HG03064 (cell line): ENCODE results near the gene MAST3.

Source experiments
- ATAC-seq: cut with Tn5 transposase; IDR thresholded peaks from one replicate; pipeline ENCODE4 v1.9.1; 2021; ENCODE audit warnings: low read depth; ENCODE audit not compliant: unreplicated experiment

Gene MAST3

DNA sequence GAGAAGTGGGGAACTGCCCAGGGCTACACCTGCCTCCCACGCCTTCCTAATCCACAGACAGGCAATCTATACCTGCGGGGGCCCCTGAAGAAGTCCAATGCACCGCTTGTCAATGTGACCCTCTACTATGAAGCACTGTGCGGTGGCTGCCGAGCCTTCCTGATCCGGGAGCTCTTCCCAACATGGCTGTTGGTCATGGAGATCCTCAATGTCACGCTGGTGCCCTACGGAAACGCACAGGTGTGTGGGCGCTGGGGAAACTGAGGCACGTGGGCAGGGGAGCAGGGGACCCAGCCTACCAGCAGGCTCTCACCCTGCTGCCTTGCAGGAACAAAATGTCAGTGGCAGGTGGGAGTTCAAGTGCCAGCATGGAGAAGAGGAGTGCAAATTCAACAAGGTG is 77.4 kb downstream of the MAST3 start:
- no peak for ATAC-seq

DNA sequence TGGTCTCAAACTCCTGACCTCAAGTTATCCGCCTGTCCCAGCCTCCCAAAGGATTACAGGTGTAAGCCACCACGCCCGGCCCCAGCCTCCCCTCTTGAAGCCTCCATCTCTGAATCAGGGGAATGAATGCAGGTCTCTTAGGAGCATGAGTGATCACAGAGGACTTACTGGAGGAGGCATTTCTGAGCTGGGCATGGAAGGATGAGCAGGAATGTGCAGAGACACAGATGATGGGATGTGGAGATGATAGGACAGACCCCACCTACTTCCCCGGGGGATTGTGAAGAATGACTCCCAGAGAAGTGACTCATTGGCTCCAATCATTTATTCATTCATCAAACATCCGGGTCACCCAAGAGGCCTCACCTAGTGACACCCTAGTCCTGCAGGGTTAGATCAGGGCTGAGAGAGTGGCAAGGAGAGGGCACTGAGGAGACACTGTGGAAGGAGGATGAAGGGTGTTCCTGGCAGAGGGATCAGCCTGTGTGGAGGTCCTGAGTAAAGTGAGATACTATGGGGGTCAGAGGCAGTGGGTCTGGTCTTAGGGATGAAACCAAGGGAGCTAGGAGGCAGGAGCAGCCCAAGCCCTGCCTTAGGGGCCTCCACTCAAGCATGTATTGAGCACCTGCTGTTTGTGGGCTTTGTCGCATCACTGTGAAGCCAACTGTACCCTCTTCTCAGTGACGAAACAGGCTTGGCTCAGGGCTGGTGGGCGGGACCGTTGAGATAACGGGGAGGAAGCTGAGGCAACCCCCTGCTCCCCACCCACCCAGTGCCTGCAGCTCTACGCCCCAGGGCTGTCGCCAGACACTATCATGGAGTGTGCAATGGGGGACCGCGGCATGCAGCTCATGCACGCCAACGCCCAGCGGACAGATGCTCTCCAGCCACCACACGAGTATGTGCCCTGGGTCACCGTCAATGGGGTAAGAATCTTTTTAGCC is 79.1 kb downstream of the MAST3 start:
- no peak for ATAC-seq

DNA sequence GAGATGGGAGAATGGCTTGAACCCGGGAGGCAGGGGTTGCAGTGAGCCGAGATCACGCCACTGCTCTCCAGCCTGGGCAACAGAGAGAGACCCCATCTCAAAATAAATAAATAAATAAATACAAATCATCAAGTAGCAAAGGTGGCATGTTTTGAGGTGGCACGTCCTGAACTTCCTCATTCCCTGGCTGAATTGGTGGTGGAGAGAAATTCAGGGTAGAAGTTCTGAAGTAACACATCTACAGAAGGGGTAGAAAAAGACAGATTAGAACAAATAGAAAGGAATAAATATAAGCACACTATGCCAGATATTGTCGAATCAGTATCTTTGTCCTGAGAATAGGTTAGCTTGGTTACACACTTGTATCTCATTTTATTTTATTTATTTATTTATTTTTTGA is 82.4 kb downstream of the MAST3 start:
- no peak for ATAC-seq

DNA sequence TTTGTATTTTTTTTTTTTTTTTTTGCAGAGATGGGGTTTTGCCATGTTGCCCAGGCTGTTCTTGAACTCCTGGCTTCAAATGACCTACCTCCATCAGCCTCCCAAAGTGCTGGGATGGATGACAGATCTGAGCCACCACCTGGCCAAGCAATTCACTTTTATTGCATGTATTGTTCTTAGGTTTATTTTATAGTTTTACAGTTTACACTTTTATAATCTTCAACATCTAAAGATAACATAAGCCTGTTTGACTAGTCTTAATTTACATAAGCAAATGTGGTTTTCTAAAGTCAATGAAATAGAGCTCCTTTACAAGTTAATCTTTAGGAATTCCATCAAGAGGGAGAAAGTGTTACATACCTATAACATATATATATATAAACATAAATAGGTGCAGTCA is 86.0 kb downstream of the MAST3 start:
- no peak for ATAC-seq

DNA sequence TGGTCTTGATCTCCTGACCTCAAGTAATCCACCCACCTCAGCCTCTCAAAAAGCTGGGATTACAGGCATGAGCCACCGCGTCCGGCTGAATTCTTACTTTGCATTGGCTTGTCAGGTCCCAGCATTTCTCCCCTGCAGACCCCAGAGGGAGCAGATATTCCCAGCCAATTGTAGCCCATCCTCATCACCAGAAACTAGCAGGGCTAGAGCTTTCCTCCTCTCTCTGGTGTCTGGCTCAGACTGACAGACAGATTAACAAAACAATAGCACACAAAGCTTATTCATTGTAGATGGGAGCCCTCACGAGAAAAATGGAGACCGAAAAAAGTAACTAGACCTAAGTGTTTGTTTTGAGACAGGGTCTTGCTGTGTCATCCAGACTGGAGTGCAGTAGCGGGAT is 88.0 kb downstream of the MAST3 start:
- no peak for ATAC-seq

DNA sequence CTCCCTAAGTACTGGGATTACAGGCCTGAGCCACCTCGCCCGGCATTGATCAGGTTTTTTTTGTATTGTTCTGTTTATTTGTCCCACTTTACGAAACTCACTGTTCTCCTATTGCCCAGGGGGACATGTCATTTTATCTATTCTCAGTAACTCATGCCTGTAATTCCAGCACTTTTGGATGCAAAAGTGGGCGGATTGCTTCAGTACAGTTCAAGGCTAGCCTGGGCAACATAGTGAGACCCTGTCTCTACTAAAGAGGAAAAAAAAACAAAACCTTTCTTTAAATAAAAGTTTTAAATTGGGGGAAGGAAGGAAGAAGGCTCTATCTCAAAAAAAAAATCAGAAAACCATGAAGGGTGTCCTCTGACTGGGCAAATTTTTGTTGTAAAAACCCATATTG is 92.7 kb downstream of the MAST3 start:
- no peak for ATAC-seq

DNA sequence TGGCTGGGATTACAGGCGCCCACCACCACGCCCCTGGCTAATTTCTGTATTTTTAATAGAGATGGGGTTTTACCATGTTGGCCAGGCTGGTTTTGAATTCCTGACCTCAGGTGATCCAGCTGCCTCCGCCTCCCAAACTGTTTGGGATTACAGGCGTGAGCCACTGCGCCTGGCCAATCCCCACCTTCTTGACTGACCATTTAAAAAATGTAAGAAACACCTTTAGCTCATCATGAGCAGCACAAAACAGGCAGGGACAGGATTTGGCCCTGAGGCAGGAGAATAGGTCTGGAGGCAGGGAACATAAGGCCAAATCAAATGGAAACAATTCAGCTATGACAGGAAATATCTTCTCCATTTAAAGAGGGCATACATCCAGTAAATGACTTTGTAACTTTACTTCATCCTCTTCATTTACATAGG is 94.1 kb downstream of the MAST3 start:
- no peak for ATAC-seq

DNA sequence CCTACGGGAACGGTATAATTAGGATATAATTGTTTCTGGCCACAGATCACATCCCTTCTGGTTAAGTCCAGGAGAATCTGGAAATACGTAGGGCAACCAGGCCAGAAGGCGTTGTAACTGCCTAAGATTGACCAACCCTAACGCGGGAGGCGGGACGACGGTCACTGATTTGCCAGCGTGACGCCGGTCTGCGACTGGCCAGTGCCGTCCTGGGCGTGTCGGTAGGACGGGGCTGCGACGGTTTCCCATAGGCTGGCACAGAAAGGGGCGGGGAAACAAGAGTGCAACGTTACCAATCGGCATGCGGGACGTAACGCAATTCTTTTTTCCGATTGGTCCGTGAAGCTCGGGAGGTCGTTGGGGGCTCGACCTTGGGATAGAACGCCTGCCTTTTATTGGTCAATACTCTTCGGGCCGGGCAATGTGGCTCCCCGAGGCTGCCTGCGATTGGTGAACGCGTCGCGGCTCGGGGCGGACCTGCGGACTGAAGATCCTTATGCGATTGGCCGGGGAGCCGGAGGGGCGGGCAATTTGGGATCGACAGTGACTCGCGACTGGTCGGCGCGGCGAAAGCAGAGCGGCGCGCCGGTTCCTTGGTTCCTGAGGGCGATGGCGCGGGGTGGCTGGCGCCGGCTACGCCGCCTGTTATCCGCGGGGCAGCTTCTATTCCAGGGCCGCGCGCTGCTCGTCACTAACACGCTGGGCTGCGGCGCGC is 95.3 kb downstream of the MAST3 start, which contains the start of gene MPV17L2:
MPV17L2 (plus strand) TSS at position 546 of the 715 bp plus-strand sequence; CDS start at position 610, 64 bp downstream.
- peak; percentile 71 for ATAC-seq

DNA sequence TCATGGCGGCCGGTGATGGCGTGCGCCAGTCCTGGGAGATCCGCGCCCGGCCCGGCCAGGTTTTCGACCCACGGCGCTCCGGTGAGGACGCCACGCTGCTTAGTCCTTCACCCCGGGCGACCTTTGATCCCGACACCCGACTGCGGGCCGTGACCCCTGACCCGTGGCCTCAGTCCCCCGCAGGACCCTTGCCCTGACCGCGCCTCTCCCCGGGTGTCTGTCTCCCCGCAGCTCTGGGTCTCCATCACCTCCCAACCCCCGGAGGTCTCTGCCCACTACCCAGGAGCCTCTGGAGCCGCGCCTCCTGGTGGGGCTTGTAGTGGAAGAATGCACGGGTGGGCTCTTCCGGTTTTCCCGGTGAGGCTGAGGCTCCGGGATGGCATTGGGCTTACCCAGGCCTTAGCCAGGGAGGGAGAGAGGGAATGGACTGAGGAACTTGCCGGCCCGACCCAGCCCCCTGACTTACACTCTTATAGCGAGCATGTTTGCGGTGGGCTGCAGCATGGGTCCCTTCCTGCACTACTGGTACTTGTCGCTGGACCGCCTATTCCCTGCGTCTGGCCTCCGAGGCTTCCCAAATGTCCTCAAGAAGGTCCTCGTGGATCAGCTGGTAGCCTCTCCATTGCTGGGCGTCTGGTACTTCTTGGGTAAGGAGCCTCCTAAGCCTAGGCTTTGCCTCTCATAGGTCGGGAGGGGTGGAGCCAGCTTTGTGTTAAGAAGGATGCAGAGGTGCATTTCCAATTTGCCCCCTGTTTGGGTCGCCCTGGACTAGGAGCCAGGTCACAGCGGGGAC is 96.0 kb downstream of the MAST3 start:
- peak; percentile 14 for ATAC-seq

DNA sequence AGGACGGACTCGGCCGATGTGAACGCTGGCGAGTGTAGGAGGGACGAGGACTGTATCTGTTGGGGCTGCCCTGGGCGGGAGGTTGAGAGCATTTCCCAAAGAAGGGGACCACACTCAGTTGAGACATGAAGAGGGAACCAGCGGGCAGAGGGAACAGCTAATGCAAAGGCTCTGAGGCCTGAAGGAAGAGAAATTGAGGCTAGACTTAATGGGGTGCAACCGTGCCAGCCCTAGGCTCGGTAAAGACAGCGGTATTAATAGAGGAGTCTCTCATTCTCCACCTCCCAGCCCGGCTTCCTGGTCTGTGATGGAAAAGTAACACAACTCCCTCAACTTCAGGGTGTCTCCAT is 96.6 kb downstream of the MAST3 start:
- no peak for ATAC-seq

DNA sequence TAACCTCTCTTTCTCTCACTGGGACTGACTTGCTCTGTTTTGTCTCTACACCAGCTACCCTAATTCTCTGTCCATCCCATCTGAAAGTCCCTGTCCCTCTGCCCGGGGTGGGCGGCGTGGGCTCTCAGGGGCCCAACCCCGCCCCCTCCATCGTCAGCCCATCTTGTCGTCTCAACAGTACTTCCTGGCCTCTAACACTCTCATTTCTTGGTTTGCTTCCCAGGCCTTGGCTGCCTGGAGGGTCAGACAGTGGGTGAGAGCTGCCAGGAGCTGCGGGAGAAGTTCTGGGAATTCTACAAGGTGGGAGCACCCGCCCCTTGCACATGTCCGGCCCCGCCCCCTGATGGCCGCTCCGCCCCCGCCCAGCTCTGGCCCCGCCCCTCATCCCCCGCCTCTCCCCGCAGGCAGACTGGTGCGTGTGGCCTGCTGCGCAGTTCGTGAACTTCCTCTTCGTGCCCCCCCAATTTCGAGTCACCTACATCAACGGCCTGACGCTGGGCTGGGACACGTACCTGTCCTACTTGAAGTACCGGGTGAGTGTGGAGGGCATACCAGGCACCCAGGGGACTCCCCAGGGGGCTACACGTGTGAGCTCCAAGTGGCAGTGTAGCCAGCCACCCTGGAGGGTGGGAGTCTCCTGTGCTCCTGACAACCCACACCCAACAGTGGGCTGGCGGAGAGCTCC is 97.1 kb downstream of the MAST3 start:
- ATAC-seq: no peak

DNA sequence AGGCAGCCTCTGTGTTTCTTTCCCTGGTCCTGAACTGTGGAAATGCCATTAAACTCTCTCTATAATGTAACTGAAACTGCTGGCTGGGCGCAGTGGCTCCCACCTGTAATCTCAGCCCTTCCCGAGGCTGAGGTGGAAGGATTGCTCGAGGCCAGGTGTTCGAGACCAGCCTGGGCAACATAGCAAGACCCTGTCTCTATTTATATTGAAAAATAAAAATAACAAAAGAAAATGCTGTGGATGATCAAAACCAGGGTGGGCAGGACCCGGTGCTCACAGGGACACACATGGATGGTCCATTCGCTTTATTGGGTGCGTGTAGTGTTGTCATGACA is 98.9 kb downstream of the MAST3 start:
- ATAC-seq: no peak

DNA sequence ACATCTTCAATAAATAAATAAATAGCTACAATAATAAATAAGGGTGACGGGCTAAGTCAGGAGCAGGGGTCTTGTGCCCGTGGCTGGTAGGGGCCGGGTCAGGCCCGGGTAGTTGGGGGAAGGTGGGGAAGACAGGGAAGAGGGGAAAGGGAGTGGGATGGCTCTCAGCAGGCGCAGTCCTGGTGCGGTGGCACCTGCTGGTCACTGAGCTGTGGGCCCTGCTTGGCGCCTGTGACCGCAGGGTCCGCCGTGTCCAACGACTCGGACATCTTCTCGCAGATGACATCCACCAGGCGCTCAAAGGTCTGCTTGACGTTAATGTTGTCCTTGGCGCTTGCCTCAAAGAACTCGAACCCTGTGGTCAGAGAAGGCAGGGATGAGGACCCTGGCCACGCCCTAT is 99.7 kb downstream of the MAST3 start:
- ATAC-seq: no peak

DNA sequence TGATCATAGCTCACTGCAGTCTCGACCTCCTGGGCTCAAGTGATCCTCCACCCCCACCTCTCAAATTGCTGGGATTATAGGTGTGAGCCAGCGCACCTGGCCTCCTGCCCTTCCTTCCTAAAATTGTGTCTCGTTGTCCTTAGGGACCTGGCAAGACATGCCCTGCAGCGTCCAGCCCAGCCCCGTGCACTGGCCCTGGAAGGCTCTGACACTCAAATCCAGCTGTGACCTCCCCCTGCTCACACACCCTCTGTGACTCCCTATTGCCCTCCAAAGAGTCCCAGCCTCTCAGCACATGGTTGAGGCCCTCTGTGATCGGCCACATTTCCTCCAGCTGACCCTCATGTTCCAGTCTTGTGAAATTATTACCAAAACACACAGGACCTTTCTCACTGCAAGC is 100.4 kb downstream of the MAST3 start:
- ATAC-seq: no peak

DNA sequence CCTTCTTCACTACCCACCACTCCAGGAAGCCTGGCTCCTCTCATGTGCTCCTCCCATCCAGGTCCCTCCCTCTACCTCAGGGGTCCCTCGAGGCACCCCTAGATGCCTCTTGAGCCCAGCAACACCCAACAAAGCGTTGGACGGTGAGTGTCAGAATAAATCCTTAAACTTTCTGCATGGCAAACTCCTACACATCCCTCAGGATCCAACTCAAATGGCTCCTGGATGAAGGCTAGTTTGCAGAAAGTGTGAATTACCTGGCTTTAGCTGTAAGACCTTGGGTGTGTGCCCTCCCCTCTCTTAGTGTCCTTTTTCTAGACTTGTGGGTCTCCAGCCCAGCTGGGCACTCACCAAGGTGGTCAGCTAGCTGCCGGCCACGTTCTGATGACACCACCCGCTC is 100.8 kb downstream of the MAST3 start:
- no peak for ATAC-seq
